GM19043 (cell line): ENCODE measurements around the gene PRIMA1.

Experiments
- ATAC-seq: cut with Tn5 transposase; IDR thresholded peaks from one replicate; pipeline ENCODE4 v1.9.1; 2021; ENCODE audit warnings: low read depth; ENCODE audit not compliant: unreplicated experiment

The PRIMA1 gene

GRCh38 chr14:93797536-93797935 lies 9.3 kb upstream of the PRIMA1 start:
- ATAC-seq, result no peak

GRCh38 chr14:93797071-93797470 lies 8.8 kb upstream of the PRIMA1 start:
- no peak for ATAC-seq

GRCh38 chr14:93794756-93795155 lies 6.5 kb upstream of the PRIMA1 start:
- ATAC-seq, result no peak

GRCh38 chr14:93793555-93794324 lies 5.5 kb upstream of the PRIMA1 start:
- no peak for ATAC-seq

GRCh38 chr14:93792391-93792790 lies 4.1 kb upstream of the PRIMA1 start:
- ATAC-seq, result no peak

- no peak for ATAC-seq
These were observed 2.7 kb upstream of the PRIMA1 start for GRCh38 chr14:93790966-93791365.

GRCh38 chr14:93789228-93790130 lies 1.2 kb upstream of the PRIMA1 start:
- no peak for ATAC-seq

GRCh38 chr14:93788543-93789227 lies 400 bp upstream of the PRIMA1 start:
- no peak for ATAC-seq

- no peak for ATAC-seq
These were observed 606 bp downstream of the PRIMA1 start for GRCh38 chr14:93787465-93788292.

GRCh38 chr14:93785423-93785822 lies 2.9 kb downstream of the PRIMA1 start:
- ATAC-seq, result no peak

GRCh38 chr14:93784878-93785277 lies 3.4 kb downstream of the PRIMA1 start:
- no peak for ATAC-seq

GRCh38 chr14:93780813-93781400 lies 7.4 kb downstream of the PRIMA1 start:
- no peak for ATAC-seq

- ATAC-seq, result no peak
These were observed 9.2 kb downstream of the PRIMA1 start for GRCh38 chr14:93778856-93779629.

GRCh38 chr14:93778453-93778852 lies 9.8 kb downstream of the PRIMA1 start:
- no peak for ATAC-seq

GRCh38 chr14:93775744-93776143 lies 12.5 kb downstream of the PRIMA1 start:
- ATAC-seq, result no peak

GRCh38 chr14:93775158-93775557 lies 13.1 kb downstream of the PRIMA1 start:
- no peak for ATAC-seq

- no peak for ATAC-seq
These were observed 16.0 kb downstream of the PRIMA1 start for GRCh38 chr14:93772263-93772662.

GRCh38 chr14:93765970-93766369 lies 22.3 kb downstream of the PRIMA1 start:
- ATAC-seq, result no peak

- ATAC-seq, result no peak
These were observed 23.1 kb downstream of the PRIMA1 start for GRCh38 chr14:93765155-93765554.
